ENCODE data around the gene ANKRD40CL.

DNA sequence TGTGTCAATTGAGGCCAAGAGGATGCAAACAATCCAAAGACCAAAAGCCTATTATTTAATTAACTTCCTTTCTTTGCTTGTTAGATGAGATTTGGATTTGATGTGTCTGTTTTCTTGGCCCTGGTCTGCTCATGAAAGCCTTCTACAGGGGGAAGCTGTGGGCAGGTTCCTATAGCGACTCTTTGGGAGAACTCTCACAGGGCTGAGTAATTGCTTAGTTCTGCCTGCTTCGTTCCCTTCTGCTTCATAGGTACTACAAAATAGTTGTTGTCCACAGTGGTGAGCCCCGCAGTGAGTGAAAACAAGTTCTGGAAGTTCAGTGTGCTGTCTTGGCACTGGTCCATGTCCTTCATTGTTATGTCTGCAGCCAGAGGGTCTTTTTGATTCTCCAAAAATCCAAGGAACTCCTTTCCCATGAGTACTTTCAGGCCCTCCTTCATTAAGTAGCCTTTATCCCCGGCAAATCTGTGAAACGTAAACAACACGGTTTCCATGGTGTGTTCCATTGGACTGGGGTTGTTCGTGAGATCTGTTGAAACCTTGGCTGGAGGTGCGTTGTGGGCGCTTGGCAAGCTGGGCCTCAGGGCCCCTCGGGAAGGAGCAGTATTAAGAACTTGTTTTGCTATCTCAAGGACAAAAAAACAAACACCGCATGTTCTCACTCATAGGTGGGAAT is 30.0 kb upstream of the ANKRD40CL start:
- TF ChIP-seq POLR2A (IDR thresholded peaks at IDR 0.05), result no peak
- TF ChIP-seq, protein P1, sequence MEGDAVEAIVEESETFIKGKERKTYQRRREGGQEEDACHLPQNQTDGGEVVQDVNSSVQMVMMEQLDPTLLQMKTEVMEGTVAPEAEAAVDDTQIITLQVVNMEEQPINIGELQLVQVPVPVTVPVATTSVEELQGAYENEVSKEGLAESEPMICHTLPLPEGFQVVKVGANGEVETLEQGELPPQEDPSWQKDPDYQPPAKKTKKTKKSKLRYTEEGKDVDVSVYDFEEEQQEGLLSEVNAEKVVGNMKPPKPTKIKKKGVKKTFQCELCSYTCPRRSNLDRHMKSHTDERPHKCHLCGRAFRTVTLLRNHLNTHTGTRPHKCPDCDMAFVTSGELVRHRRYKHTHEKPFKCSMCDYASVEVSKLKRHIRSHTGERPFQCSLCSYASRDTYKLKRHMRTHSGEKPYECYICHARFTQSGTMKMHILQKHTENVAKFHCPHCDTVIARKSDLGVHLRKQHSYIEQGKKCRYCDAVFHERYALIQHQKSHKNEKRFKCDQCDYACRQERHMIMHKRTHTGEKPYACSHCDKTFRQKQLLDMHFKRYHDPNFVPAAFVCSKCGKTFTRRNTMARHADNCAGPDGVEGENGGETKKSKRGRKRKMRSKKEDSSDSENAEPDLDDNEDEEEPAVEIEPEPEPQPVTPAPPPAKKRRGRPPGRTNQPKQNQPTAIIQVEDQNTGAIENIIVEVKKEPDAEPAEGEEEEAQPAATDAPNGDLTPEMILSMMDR (IDR thresholded peaks at IDR 0.05 in 8 of 11, conservative IDR thresholded peaks at IDR 0.05 in 3 of 11), result no peak
- TF ChIP-seq POLR2AphosphoS5 (IDR thresholded peaks at IDR 0.05), result no peak
